ENCODE measurements around the gene CDHR4.
A peak's percentile ranks its signal among the peaks of the same experiment; 100 is the strongest.
"Not testable (repeated sequence)": the region's sequence is repeated elsewhere in the genome, so short reads cannot be mapped to it uniquely, and the experiment has no call there.

Gene CDHR4

GRCh38 chr3:49802719-49803464 is 3.2 kb upstream of the CDHR4 start, which contains the start of gene INKA1:
TSS of gene INKA1 (plus strand) at chr3:49803261. CDS start at chr3:49803393, 132 bp downstream.
- DNase-seq (ENCODE audit: low spot score): peak; percentile 90

DNA sequence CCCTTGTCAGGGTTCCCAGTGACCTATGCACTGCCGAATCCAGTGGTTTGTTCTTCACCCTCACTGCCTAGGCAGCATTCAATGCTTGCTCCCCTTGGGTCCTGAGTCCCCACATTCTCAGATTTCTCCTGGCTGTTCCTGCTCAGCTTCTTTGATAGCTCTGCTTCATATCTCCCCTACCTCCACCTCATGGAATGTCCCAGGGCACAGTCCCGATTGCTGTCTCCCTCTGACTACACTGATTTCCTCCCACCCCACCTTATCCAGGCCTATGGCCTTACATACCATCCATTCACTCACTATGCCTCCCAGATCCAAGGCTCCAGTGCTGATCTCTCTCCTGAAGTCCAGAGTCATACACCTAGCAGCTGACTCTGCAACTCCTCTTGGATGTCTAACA is 1.5 kb upstream of the CDHR4 start:
- DNase-seq (ENCODE audit: low spot score): no peak

GRCh38 chr3:49799105-49799504 is 568 bp downstream of the CDHR4 start:
- no peak for DNase-seq (ENCODE audit: low spot score)

- no peak for DNase-seq (ENCODE audit: low spot score)
Observed at GRCh38 chr3:49794926-49795905, 4.5 kb downstream of the CDHR4 start.

- DNase-seq (ENCODE audit: low spot score): no peak
Observed at GRCh38 chr3:49794431-49794830, 5.2 kb downstream of the CDHR4 start.

DNA sequence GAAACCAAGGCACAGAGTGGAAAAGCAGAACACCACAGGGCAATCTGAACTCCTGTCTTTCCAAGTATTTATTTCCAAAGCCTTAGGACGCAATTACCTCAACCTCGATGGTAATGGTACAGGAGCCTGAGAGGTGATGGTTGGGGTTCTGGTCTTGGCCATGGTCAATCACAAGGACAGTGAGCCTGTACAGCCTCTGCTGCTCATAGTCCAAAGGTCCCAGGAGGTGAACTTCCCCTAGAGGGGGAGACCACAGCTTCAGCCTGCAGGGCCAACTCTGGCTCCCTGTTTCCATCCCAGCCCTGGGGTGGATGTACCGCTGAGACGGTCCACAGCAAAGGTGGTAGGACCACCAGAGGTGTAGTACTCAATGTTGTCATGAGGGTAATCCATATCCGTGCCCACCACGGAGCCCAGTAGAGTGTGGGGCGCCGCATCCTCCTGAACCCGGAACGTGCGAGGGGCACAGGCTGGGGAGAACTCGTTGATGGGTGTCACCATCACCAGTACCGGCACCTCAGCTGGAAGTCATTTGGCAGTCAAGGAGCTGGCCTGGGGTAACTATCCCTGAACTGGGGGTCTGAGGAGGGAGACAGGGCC is 6.1 kb downstream of the CDHR4 start:
- DNase-seq (ENCODE audit: low spot score): no peak

GRCh38 chr3:49792371-49793150 is 7.1 kb downstream of the CDHR4 start:
- DNase-seq (ENCODE audit: low spot score): no peak

DNA sequence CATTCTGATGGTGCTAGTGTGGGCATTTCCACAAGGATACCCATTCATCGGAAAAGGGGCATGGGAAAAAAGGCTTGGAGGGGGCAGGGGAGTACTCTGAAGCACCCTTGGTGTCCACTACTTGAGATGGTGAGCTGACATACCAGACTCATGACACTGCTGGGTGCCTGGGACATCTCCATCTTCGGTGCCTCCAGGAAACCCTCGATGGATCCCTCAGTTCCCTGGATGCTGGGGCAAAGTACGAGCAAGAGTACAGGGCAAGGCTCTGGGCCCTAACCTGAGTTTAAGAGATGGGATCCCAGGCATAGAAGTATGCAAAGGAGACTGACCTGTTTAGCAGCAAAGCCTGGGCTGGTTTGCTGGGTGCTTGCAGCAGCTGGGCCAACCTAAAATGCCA is 8.1 kb downstream of the CDHR4 start:
- no peak for DNase-seq (ENCODE audit: low spot score)

GRCh38 chr3:49790626-49791411 is 8.9 kb downstream of the CDHR4 start:
- no peak for DNase-seq (ENCODE audit: low spot score)

GRCh38 chr3:49788056-49788455 is 11.6 kb downstream of the CDHR4 start:
- DNase-seq (ENCODE audit: low spot score): no peak

DNA sequence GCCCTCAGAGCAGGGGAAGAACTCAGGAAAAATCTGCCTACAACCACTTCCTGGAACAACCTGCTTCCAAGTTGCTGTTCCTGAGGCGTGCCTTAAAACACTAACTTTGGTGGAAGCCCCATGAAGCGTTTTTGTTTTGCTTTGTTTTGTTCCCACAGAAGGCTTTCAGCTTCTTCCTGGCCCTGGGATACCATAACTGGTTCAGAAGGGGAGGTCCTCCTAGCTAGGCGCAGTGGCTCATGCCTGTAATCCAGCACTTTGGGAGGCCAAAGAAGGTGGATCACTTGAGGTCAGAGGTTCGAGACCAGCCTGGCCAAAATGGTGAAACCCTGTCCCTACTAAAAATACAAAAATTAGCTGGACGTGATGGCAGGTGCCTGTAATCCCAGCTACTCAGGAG is 12.1 kb downstream of the CDHR4 start:
- DNase-seq (ENCODE audit: low spot score): no peak

GRCh38 chr3:49787182-49787464 is 12.6 kb downstream of the CDHR4 start:
- no peak for DNase-seq (ENCODE audit: low spot score)

GRCh38 chr3:49786357-49787181 is 13.1 kb downstream of the CDHR4 start, which contains the start of gene IP6K1:
TSS of gene IP6K1 (minus strand) at chr3:49786542. CDS start at chr3:49748040, 38,502 bp downstream.
- DNase-seq (ENCODE audit: low spot score): peak; percentile 100

GRCh38 chr3:49785565-49786356 is 13.9 kb downstream of the CDHR4 start:
- peak; percentile 17 for DNase-seq (ENCODE audit: low spot score)

DNA sequence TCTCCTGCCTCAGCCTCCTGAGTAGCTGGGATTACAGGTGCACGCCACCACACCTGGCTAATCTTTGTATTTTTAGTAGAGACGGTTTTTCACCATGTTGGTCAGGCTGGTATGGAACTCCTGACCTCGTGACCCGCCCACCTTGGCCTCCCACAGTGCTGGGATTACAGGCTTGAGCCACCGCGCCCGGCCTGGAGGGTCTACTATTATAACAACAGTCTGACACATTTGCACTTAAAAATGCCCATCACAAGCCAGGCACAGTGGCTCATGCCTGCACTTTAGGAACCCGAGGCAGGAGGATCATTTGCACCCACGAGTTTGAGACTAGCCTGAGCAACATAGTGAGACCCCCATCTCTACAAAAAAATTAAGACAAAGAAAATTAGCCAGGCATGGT is 17.4 kb downstream of the CDHR4 start:
- not testable (repeated sequence) for DNase-seq (ENCODE audit: low spot score)

DNA sequence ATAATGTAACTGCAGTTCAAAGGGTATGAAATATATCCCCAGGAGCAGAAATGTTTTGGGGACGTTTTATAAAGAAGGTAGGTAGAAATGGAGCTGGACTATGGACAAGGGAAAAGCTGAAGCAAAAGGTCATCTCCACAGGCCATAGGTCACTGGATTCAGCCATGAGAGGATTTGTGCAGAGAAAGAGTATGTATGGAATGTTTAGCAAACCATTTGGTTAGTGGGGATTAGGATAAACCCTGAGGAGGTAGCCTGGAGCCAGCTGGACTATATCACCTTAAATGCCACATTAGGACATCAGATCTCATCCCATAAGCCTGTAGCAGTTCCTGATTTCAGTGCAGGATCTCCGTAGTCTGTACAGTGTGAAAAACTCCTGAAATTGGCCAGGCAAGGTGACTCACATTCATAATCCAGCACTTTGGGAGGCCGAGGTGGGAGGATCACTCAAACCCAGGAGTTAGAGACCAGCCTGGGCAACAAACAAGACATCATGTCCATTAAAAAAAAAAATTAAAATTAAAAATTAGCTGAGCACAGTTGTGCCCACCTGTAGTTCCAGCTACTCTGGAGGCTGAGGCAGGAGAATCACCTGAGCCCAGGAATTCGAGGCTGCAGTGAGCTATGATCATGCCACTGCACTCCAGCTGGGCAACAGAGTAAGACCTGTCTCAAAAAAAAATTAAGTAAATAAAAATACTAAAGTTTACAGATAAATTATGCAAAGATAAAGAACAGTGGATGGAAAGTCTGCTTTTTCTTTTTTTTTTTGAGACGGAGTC is 18.1 kb downstream of the CDHR4 start:
- no peak for DNase-seq (ENCODE audit: low spot score)

GRCh38 chr3:49780975-49781365 is 18.7 kb downstream of the CDHR4 start:
- not testable (repeated sequence) for DNase-seq (ENCODE audit: low spot score)

Data from CD4-positive, alpha-beta T cell treated with Interleukin-2 at 100 ng/mL for 4 hours (primary cell).